ENCODE results near the gene WDR18.
A peak's percentile ranks its signal among the peaks of the same experiment; 100 is the strongest.

The WDR18 gene

DNA sequence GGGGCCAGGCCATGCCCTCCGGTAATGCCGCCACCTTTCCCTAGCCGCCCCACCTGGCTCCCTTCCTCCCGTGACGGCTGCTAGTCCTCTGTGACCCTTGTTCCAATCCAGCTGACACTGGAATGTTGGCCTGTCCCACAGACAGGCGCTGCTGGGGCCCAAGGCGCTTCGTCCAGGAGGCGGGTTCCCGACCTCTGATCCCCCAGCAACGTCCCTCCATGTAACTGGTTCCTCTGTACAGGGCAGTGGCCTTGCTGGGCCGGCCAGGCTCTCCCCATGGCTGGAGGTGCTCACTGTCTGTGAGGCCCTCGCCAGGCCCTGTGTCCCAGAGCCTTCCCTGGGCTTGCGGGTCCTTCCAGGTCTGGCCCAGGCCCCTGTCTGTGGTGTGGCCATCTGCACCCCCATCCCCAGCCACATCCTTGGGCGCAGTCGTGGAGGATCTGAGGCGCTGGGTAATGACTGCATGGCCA is 9.3 kb downstream of the WDR18 start:
- no peak for DNase-seq

DNA sequence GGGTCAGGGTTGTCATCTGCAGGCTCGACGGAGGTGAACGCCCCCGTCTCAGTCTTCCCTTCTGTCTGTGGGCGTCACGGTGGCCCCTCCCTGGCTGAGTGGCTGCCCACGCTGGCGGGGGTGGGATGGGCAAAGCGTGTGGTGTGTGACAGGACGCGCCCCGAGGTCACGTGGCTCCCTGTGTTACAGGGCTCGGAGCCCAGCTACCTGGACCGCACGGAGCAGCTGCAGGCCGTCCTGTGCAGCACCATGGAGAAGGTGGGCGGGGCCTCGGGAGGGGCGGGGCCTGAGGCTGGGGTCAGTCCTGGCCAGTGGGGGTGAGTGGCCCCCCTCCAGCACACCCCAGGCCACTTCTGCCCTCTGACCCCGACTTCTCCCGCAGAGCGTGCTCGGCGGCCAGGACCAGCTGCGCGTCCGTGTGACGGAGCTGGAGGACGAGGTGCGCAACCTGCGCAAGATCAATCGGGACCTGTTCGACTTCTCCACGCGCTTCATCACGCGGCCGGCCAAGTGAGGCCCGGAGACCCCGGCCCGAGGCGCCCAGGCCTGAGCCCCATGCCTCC is 9.8 kb downstream of the WDR18 start:
- no peak for DNase-seq

DNA sequence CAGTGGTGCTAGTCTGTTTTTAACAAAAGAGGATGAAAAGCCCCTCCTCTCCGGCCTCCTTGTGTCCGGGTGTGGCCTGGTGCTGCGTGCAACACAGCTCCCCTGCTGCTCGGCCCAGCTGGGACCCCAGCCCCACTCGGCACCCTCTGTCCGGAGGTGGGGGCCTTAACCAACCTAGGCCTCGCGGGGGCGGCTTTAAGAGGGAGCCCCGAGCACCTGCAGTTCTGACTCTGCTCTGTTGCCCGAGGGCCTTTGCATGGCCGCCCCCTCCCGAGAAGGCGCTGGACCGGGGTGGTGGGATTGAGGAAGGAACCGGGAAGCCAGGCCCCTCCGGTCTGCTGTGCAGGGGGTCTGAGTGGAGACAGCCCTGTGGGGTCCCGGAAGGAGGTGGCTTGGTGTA is 10.4 kb downstream of the WDR18 start:
- DNase-seq = no peak

- no peak for DNase-seq
Observed at GRCh38 chr19:995051-995827, 11.1 kb downstream of the WDR18 start.

GRCh38 chr19:996051-996838 is 12.1 kb downstream of the WDR18 start:
- peak; percentile 66 for DNase-seq

GRCh38 chr19:998064-998463 is 13.9 kb downstream of the WDR18 start:
- DNase-seq = no peak

DNA sequence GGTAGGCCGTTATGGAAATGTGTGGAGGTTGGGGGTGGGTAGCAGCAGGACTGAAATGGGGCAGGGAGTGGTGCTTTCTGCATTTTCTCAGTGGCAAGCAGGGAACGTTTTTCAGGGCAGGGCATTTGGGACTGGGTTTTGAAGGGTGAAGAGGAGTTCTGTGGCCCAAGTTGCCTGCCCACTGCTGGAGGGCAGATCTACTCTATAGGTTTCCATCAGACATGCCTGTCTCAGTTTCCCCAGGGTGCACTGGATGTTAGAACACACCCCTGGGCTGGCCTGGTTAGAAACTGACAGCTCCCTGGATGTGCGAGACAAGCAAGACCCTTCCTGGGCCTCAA is 15.2 kb downstream of the WDR18 start:
- DNase-seq = no peak

- DNase-seq = peak; percentile 78
Observed at GRCh38 chr19:1000095-1000494, 15.9 kb downstream of the WDR18 start, which contains the start of gene GRIN3B. Gene GRIN3B (plus strand): TSS chr19:1000419. CDS start chr19:1000438, 19 bp downstream.

- no peak for DNase-seq
Observed at GRCh38 chr19:1000591-1001537, 16.7 kb downstream of the WDR18 start.

- DNase-seq = peak; percentile 69
Observed at GRCh38 chr19:1001538-1002166, 17.5 kb downstream of the WDR18 start.

DNA sequence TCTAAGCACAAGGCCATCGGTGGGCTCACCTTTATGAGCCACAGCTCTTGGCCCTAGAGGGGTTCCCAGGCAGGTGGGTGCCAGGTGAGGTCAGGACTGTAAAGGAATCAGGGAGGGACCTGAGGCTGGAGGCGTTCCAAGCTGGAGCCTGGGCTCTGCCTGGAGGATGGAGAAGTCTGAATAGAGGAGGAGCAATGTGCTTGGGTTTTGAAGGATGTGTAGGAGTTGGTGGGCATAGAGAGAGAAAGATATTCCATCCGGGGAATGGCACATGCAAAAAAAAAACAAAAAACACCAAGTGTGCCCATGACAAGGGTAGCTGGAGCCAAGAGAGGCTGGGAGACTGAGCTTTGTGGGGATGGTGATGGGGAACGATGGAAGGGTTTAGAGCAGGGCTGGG is 18.5 kb downstream of the WDR18 start:
- DNase-seq = no peak

- no peak for DNase-seq
Observed at GRCh38 chr19:1003283-1003682, 19.1 kb downstream of the WDR18 start.

- no peak for DNase-seq
Observed at GRCh38 chr19:1004204-1004802, 20.2 kb downstream of the WDR18 start.

DNA sequence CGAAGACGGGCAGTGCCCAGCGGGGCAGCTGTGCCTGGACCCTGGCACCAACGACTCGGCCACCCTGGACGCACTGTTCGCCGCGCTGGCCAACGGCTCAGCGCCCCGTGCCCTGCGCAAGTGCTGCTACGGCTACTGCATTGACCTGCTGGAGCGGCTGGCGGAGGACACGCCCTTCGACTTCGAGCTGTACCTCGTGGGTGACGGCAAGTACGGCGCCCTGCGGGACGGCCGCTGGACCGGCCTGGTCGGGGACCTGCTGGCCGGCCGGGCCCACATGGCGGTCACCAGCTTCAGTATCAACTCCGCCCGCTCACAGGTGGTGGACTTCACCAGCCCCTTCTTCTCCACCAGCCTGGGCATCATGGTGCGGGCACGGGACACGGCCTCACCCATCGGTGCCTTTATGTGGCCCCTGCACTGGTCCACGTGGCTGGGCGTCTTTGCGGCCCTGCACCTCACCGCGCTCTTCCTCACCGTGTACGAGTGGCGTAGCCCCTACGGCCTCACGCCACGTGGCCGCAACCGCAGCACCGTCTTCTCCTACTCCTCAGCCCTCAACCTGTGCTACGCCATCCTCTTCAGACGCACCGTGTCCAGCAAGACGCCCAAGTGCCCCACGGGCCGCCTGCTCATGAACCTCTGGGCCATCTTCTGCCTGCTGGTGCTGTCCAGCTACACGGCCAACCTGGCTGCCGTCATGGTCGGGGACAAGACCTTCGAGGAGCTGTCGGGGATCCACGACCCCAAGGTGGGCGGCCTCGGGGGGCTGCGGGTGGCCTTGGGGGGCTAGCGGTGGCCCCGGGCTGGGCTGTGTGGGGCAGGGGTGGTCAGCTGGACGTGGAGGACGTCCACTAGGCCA is 20.9 kb downstream of the WDR18 start:
- no peak for DNase-seq

GRCh38 chr19:1006711-1007398 is 22.7 kb downstream of the WDR18 start:
- DNase-seq = no peak

DNA sequence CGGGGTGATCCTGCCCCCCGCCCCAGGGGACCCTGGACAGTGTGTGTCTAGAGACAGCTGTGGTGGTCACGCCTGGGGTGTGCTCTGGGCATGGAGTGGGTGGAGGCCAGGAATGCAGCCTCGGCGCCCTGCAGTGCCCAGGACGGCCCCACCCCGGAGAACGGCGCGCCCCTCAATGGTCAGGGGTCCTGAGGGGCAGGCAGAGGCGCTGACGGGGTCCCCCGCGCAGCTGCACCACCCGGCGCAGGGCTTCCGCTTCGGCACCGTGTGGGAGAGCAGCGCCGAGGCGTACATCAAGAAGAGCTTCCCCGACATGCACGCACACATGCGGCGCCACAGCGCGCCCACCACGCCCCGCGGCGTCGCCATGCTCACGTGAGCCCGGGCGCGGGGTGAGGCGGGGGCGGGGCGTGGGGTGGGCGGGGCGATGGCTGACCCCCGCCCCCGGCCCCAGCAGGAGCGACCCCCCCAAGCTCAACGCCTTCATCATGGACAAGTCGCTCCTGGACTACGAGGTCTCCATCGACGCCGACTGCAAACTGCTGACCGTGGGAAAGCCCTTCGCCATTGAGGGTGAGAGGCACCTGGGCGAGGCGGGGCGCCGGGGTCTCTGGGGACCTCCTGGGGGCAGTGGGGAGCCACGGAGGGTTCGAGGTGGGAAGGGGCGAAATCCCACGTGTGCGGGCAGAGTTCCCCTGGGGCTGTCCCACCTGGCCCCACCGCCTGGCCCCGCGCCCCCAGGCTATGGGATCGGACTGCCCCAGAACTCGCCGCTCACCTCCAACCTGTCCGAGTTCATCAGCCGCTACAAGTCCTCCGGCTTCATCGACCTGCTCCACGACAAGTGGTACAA is 23.5 kb downstream of the WDR18 start:
- DNase-seq = no peak

- no peak for DNase-seq
Observed at GRCh38 chr19:1008268-1009040, 24.3 kb downstream of the WDR18 start.

Data from hematopoietic multipotent progenitor cell treated with erythropoietin and hydrocortisone succinate and interleukin-3 and kit ligand, for 6 days (in vitro differentiated cells).